GM21447 (cell line): ENCODE results near the gene MT1HL1.
"Not testable (repeated sequence)": the region's sequence is repeated elsewhere in the genome, so short reads cannot be mapped to it uniquely, and the experiment has no call there.

Source experiments
- ATAC-seq: cut with Tn5 transposase; IDR thresholded peaks from one replicate; pipeline ENCODE4 v1.9.1; 2021; ENCODE audit not compliant: unreplicated experiment

The MT1HL1 gene

DNA sequence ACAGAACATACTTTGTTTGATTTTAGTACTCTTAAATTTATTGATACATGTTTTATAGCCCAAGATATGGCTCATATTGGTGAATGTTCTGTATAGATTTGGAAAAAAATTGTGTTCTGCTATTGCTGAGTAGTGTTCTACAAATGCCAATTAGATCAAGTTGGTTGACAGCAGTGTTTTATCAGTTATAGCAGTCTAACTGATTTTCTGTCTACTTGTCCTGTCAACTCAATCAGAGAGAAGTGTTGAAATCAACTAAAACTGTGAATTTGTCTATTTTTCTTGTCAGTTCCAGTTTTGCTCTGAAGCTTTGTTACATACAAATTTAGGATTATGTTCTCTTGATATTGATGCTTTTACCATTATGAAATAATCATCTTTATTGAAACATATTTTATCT is 14.7 kb upstream of the MT1HL1 start:
- no peak for ATAC-seq

DNA sequence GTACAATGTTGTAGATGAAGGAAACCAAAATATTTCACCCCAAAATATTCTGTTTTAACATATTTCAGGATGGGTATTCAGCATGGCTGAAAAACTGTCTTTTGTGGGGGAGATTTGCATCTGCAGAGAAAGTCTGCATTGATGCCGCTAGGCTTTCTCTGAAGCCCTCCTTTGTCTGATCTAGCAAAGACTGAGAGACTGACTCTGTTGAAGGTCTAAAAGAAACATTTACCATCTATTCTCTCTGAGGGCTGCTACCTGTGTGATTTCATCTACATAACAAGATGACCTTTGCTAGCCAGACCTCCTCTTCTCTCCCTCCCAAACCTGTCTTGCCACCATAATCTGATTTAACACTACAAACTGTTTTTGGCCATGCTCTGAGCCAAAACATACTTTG is 12.4 kb upstream of the MT1HL1 start:
- no peak for ATAC-seq

DNA sequence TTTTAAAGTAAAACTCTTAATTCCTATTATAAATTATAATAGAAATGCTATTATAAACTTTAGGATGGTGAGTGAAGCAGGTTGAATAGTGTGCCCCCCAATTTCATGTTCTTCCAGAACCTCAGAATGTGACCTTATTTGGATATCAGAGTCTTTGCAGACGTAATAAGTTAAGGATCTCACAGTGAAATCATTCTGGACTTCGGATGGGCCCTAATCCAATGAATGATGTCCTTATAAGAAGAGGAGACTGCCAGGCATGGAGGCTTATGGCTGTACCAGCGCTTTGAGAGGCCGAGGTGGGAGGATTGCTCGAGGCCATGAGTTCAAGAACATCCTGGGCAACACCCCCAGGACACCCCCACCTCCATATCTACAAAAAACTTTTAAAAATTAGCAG is 9.4 kb upstream of the MT1HL1 start:
- ATAC-seq, result no peak

DNA sequence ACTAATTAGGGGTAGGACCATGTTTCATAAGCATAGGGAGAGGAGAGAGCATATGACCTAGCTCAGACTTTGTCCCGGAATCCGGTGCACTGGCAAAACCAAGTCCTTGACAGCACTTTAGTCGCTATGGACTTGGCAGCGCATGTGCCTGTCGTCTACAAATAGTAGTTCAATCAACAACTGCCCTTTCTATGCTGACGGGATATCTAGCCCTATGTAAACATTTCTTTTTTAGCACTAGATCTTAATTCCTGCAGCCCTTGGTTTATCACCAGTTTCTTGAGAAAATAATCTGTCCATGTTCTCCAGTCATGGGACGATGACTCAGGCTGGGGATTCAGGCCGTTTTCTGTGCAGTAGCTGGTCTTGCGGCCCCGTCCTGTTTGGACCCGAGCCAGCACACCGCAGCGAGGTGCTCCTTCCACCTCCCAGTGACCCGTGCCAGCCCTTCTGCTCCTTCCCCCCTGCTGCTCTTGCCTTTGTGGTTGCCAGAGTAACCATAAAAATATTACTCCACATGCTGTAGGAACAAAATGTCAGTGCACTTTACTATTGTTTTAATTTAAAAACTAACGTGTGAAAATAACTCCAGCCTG is 8.6 kb upstream of the MT1HL1 start:
- no peak for ATAC-seq

DNA sequence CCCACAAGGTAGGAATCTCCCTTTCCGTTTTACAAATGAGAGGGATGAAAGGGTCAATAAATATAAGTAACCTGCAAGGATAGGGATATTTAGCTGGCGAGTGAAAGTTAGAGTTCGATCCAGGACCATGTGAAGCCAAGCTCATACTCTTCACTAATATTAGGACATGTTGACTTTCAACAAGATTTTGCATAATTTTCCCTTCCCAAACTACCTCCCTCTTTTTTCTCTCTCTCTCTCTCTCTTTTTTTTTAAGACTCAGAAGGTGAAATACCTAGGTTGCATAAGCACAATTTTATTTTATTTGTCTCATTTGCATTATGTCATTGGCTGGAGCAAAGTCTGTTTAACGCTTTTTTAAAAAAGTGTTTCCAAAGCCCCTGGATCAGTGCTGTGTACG is 8.1 kb upstream of the MT1HL1 start:
- ATAC-seq, result no peak

DNA sequence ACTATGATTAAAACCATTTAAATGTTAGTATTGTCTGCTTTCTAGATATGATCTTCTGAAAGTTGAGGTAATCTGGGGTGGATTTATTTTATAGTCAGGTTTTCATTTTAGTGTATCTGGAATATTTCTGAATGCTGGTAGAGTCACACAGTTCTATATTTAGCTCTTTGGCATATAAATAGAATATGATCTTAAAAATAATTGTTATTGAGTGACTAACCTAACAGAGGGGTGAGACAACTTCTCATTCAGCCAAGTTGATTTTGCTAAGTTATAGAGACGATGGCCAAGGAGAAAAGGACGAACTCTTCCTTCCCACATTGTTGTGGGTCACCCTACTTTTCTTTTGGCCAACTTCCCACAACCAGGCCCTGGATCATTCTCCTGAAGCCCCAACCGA is 7.2 kb upstream of the MT1HL1 start:
- ATAC-seq, result no peak

DNA sequence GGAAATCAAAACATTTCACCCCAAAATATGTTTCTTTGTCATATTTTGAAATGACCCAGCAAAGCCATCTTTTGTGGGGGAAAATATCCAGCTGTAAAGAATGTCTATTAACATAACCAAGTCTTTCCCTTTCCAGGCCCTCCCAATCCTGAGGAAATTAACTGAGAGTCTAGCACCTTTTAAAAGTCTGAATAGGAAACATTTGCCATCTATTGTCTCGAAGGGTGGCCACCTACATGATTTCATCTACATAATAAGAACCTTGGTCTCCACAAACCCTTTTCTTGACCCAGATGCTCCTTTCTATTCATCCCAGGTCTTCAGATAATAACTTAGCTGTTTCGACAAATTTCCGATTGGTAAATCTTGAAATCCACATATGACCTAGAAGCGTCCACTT is 5.4 kb upstream of the MT1HL1 start:
- ATAC-seq, result no peak

DNA sequence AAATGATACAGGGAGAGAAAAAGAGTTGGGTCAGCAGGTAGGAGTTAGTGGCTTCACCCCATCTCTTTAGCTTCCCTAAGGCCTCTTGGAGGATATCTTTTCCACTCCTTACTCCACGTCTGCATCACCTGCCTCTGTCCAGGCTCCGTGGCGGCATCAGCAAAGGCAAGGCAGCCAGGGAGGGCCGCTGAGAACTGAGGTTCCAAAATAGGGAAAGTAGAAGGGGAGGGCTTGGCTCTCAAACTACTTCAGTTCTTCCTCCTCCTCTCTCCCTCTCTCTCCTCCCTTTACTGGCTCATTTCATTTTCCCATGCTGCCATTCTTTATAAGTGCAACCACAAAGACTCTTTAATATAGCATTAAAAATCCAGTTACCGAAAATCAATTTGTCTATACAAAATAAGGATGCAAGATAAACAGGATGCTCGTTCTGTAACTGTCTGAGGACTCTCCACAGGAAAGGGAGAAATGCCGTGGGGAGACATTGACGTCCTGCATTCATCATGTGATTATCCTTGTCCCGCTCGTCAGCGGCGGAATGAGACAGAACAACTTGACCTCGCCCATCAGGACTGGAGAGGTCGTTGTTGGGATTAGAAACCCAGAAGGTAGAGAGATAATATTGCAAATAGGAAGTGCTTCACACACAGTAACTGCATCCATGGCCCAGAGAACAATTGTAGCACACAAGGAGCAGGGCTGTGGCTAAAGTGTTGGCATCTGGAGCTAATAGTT is 3.1 kb upstream of the MT1HL1 start:
- ATAC-seq, result no peak

DNA sequence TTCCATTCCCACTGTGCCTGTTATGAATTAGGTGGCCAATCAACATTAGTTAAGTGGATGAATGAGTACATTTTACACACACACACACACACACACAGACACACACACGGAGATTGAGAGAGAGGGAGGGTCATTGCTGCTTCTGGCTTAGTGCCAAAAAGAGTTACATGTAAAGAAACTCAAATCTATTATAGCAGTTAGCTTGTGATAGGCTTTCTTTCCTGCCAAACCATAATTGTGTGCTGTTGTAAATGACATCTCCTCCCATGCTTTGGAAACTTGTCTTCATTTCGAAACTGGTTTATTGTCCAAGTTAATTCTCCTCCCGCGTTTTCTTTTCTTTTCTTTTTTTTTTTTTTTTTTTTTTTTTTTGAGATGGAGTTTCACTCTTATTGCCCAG is 1.4 kb upstream of the MT1HL1 start:
- no peak for ATAC-seq

DNA sequence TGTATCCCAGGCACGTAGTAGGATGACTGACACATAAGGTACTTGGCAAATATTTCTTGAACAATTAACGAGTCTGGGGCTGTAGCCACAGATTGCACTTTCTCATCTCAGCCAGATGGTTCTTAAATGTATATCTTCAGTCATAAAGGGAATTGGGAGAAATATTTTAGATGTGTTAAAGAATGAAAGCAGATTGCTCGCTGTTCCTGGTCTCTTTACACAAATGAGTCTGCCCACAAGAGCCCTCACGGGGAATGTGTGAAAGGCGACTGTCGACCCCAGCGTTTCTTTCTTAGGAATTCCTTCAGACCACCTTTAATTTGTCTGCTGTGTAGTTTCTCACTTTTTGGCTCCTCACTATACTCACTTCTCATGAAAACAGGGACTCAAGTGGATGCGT is 725 bp downstream of the MT1HL1 start:
- ATAC-seq, result no peak

DNA sequence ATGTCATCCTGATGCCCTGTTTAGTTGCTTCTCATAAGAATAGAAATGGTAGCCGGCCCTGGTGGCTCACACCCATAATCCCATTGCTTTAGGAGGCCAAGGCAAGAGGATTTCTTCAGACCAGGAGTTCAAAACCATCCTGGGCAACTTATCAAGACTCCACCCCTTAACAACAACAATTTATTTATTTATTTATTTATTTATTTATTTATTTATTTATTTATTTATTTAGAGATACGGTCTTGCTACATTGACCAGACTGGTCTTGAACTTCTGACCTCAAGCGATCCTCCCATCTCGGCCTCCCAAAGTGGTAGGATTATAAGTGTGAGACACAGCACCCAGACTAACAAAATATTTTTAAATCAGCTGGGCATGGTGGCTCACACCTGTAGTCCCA is 4.0 kb downstream of the MT1HL1 start:
- ATAC-seq, result no peak

DNA sequence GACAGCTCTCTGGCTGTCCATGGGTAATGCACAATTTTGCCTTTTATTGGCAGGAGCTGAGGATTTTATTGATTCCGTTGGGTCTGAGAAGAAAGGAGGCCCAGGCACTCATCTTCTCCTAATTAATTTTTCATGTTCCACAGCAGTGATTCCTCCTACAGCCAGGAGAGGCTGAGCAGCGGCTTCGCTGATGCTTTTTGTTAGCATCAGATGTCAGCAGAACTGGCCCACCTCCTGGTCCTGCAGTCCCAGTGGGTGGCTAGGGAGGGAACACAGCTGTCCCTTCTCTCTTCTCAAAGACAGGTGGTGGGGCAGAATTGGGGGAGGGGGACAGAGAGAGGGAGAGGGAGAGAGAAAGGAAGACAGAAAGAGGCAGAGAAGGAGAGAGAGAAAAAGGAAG is 5.7 kb downstream of the MT1HL1 start:
- no peak for ATAC-seq

DNA sequence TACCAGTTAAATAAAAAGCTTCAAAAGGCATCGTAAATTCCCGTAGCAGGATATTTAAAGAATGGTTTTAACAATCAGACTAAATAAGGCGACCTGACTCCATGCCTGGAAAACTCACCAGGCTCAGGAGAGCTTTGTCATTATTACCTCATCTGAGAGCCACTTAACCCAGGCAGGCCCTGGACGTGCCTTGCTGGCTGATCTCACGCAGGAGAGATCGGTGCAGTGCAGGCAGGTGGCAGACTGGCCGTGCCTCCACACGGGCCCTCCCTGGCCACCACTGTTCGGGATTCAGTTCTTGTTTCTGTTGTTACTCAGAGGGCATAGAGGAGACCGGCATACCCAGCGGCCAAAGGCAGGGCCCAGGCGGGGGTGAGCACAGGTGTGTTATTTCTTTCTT is 6.4 kb downstream of the MT1HL1 start:
- no peak for ATAC-seq

DNA sequence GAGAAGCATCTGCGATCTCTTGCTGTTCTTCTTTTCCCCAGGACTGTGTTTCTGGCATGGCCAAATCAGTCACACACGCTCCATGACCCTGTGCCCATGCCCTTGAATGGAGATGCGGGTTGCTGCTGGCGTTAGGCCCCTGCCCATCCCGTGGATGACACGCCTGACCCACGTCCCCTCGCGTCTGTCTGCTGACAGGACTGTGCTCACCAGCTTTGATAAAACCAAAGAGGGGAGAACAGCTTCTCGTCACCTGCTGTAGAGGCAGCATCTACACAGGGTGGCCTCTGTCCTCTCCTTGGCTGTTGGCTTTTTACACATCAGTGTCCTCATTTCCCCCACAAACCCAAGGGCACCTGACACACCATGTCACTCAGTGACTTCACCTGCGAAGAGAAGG is 6.9 kb downstream of the MT1HL1 start:
- no peak for ATAC-seq

DNA sequence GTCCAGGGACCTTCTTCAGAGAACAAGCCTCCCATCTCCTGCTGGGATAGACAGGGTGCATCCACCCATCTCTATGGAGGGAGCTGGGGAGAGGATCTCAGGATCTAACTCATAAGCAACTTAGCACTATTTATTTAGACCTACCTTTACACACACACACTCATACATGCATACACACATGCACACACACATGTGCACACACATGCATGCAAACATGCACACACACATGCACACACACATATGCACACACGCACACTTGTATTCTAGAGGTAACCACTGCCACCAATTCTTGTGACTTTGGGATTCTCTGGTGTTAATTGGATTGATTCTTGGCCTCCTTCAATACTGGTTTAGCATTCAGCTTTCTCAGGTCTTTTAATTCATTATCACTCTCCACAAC is 9.8 kb downstream of the MT1HL1 start:
- no peak for ATAC-seq

DNA sequence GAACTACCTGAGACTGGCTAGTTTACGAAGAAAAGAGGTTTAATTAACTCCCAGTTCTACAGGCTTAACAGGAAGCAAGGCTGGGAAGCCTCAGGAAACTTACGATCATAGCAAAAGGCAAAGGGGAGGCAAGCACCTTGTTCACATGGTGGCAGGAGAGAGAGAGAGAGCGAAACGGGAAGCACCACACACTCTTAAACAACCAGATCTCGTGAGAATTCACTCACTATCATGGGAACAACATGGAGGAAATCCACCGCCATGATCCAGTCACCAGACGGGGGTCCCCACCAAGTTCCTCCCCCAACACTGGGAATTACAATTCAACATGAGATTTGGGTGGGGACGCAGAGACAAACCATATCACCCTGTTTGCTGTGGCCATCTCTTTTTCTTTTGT is 11.8 kb downstream of the MT1HL1 start:
- ATAC-seq, result no peak

DNA sequence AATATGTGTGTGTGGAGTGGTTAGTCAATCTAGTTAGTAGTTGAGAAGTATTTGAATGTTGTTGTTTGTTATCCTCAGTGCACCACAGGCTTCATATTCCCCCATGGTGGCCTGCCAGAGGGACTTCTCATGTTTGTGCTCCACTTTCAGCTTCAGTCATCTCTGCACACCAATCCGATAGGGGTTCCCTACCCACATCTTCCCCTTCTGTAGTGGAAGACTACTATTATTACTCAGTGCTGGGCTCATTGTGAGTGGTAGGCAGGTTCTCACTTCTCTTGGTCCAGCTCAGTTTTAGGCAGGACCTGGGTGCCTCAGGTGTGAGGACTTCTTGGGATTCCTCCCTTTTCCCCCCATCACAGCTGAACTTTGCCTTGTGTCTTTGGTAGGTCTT is 14.2 kb downstream of the MT1HL1 start:
- ATAC-seq, result no peak

DNA sequence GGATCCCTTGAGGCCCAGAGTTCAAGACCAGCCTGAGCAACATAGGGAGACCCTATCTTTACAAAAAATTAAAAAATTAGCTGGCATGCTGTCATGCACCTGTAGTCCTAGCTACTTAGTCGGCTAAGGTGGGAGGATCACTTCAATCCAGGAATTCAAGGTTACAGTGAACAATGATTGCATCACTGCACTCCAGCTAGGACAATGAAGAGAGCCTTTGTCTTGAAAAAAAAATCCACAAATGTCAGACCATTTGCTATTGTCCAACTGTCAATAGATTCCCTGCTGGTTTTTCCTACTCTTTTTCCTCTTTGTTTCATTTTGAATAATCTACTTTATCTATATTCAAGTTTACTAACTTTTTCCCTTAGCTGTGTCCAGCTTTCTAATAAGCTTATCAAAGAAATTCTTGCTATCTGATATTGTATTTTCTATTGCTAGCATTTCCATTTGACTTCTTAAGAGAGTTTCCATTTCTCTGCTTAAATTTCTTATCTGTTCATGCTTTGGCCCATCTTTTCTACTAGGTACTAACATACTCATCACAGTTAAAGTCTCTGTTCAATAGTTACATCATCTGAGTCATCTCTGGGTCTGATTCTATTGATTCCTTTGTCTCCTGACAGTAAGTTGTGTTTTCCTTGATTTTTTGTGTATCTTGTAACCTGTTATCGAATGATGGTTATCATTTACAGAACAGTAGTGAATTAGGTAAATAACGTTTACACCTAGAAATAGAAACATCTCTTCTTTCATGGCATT is 14.8 kb downstream of the MT1HL1 start:
- ATAC-seq, result no peak

DNA sequence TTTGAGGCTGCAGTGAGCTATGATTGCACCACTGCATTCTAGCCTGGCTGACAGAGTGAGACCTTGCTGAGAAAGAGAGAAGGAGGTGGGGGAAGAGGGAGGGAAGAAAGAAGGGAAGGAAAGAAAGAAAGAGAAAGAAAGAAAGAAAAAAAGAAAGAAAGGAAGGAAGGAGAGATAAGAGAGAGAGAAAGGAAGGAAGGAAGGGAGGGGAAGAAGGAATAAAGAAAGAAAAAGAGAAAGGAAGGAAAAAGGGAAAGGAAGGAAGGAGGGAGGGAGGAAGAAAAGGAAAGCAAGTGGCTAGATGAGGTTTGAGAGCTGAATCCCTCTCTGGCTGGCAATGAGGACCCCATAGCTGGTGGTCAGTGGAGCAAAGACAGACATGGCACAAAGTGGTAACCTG is 20.4 kb downstream of the MT1HL1 start:
- ATAC-seq, result no peak

DNA sequence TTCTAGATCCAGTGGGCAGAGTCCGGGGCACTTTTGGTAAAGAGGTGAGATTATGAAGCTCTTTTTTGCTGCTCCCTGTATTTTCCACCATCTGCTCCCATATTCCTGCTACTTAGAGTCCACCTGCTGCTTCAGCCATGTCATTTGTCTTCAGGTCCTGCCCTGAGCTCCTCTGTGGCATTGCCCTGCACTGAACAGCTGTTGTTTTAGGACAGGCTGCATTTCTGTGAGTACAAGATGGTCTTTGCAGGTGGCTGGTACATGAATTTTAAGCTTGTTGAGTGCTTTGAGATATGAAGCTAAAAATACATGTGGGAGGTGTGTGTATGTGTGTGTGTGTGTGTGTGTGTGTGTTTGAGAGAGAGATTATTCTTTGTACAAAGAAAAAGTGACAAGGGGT is 21.9 kb downstream of the MT1HL1 start:
- ATAC-seq, result no peak

DNA sequence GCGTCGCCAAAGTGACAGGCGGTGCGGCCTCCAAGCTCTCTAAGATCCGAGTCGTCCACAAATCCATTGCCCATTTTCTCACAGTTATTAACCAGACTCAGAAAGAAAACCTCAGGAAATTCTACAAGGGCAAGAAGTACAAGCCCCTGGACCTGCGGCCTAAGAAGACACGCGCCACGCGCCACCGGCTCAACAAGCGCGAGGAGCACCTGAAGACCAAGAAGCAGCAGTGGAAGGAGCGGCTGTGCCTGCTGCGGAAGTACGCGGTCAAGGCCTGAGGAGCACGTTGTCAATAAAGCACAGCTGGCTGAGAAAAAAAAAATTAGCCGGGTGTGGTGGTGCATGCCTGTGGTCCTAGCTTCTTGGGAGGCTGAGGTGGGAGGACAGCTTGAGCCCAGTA is 22.8 kb downstream of the MT1HL1 start:
- ATAC-seq, result not testable (repeated sequence)

DNA sequence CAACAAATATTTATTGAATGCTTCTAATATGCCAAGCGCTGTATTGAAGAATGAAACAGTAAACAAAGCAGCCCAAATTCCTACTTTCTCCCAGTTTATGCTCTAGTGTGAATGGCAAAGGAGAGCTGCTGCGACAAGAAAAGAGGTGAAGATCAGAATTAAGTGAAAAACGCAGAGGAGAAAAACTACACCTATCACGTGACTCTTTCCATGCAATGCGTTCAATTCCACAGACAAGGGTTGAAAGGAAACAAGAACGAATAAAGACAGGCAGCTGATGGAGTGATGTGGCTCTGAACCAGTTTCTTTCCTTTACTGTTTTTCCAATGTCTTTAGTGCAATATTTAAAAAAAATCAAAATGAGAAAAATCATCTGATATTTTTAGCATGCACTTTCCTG is 23.6 kb downstream of the MT1HL1 start:
- no peak for ATAC-seq
